Type B pancreatic cell (in vitro differentiated cells): ENCODE data around the gene U2SURP. TPM values are rescaled to one million over a fixed set of nuclear protein-coding genes. Genes with fewer than 3 reads are reported as not detected.

Source experiments
- DNase-seq: peaks from one replicate; pipeline ENCODE4 v3.0.0; 2021; ENCODE audit warnings: mixed read lengths; ENCODE audit not compliant: unreplicated experiment; ENCODE audit errors: extremely low spot score
- H3K27ac Mint-ChIP-seq: 2 replicates; pipeline ENCODE4 v1.8.0; 2021; ENCODE audit warnings: mild to moderate bottlenecking, mixed read lengths
- H3K27me3 Mint-ChIP-seq: 2 replicates; pipeline ENCODE4 v1.8.0; 2021; ENCODE audit warnings: mixed read lengths
- H3K36me3 Mint-ChIP-seq: 2 replicates; pipeline ENCODE4 v1.8.0; 2021; ENCODE audit warnings: mixed read lengths
- H3K4me1 Mint-ChIP-seq: one replicate; pipeline ENCODE4 v1.8.0; 2021; ENCODE audit warnings: mixed read lengths; ENCODE audit not compliant: unreplicated experiment
- H3K4me3 Mint-ChIP-seq: 2 replicates; pipeline ENCODE4 v1.8.0; 2021; ENCODE audit warnings: mild to moderate bottlenecking, mixed read lengths
- H3K9me3 Mint-ChIP-seq: 2 replicates; pipeline ENCODE4 v1.8.0; 2021; ENCODE audit warnings: mixed read lengths
- total RNA-seq: library from RNA; stranded (reverse); gene quantifications from 2 replicates; pipeline ENCODE4 v1.2.1, GENCODE V29; 2021; ENCODE audit warnings: low replicate concordance
- TF ChIP-seq, protein P1 (sequence below): fragments of 200-600 bp; sonication (generic); conservative IDR thresholded peaks from 2 replicates; pipeline ENCODE4 v1.5.0; 2021; ENCODE audit warnings: antibody characterized with exemption, mild to moderate bottlenecking

Gene U2SURP
- total RNA-seq, 1 donor from 2014 or later, result 129 TPM

DNA sequence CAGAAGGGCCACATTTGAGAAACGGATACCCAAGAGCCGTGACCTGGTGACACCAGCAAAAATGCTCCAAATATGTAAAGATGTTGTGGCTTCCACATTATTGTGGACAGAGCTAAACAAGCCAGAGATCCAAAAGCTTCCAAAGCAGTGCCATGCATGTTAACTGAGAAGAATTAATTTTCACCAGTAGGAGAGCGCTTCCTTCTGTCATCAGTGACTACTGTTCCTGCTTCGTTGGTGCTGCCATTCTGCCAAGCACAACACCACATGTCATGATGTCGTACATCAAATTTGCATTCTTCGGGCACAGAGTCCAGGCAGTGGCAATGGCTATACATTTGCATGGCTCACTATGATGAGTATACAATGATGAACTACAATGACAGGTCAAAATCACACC lies 99.1 kb downstream of the U2SURP start:
- no peak for DNase-seq
- Mint-ChIP-seq H3K27ac (no peak overlapping the region), H3K27me3 (peaks cover 7% of the 10 kb centered on the region), H3K36me3 (no peaks in the 10 kb centered on the region), H3K9me3 (peaks cover 9% of the 10 kb centered on the region), H3K4me3 (no peak overlapping the region), H3K4me1 (peaks cover 11% of the 10 kb centered on the region)
- TF ChIP-seq, protein P1, sequence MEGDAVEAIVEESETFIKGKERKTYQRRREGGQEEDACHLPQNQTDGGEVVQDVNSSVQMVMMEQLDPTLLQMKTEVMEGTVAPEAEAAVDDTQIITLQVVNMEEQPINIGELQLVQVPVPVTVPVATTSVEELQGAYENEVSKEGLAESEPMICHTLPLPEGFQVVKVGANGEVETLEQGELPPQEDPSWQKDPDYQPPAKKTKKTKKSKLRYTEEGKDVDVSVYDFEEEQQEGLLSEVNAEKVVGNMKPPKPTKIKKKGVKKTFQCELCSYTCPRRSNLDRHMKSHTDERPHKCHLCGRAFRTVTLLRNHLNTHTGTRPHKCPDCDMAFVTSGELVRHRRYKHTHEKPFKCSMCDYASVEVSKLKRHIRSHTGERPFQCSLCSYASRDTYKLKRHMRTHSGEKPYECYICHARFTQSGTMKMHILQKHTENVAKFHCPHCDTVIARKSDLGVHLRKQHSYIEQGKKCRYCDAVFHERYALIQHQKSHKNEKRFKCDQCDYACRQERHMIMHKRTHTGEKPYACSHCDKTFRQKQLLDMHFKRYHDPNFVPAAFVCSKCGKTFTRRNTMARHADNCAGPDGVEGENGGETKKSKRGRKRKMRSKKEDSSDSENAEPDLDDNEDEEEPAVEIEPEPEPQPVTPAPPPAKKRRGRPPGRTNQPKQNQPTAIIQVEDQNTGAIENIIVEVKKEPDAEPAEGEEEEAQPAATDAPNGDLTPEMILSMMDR, result no peak

- TF ChIP-seq, protein P1, result no peak
- no peak overlapping the region for H3K27ac Mint-ChIP-seq
Observed at GRCh38 chr3:143101792-143102381, 100.5 kb downstream of the U2SURP start.

GRCh38 chr3:143103652-143104051 lies 102.3 kb downstream of the U2SURP start:
- TF ChIP-seq, protein P1, result no peak
- Mint-ChIP-seq H3K27me3 (peaks cover 4% of the 10 kb centered on the region), H3K4me3 (no peak overlapping the region), H3K36me3 (no peaks in the 10 kb centered on the region), H3K9me3 (peaks cover 9% of the 10 kb centered on the region), H3K27ac (no peak overlapping the region), H3K4me1 (peaks cover 11% of the 10 kb centered on the region)
- DNase-seq, result no peak

More at GRCh38 chr3:143101792-143102381, 100.5 kb downstream of the U2SURP start:
- no peaks in the 10 kb centered on the region for H3K36me3 Mint-ChIP-seq
- DNase-seq, result no peak
- H3K4me3 Mint-ChIP-seq, result no peak overlapping the region
- peaks cover 9% of the 10 kb centered on the region for H3K9me3 Mint-ChIP-seq
- peaks cover 7% of the 10 kb centered on the region for H3K27me3 Mint-ChIP-seq
- peaks cover 11% of the 10 kb centered on the region for H3K4me1 Mint-ChIP-seq

GRCh38 chr3:143105170-143105569 lies 103.8 kb downstream of the U2SURP start:
- H3K4me1 Mint-ChIP-seq, result peaks cover 2% of the 10 kb centered on the region
- TF ChIP-seq, protein P1, result no peak
- no peaks in the 10 kb centered on the region for H3K27me3 Mint-ChIP-seq
- no peak overlapping the region for H3K27ac Mint-ChIP-seq
- peaks cover 9% of the 10 kb centered on the region for H3K9me3 Mint-ChIP-seq
- no peak overlapping the region for H3K4me3 Mint-ChIP-seq
- no peak for DNase-seq
- no peaks in the 10 kb centered on the region for H3K36me3 Mint-ChIP-seq

GRCh38 chr3:143109861-143110260 lies 108.5 kb downstream of the U2SURP start:
- no peaks in the 10 kb centered on the region for H3K36me3 Mint-ChIP-seq
- H3K4me1 Mint-ChIP-seq, result no peaks in the 10 kb centered on the region
- H3K9me3 Mint-ChIP-seq, result peaks cover 2% of the 10 kb centered on the region

More at GRCh38 chr3:143109861-143110260, 108.5 kb downstream of the U2SURP start:
- Mint-ChIP-seq H3K27ac (no peak overlapping the region), H3K27me3 (peaks cover 15% of the 10 kb centered on the region), H3K4me3 (no peak overlapping the region)
- TF ChIP-seq, protein P1, result no peak
- no peak for DNase-seq

Other genes with a start within 250 kb of the U2SURP start
- gene PCOLCE2, start 112.5 kb upstream of the U2SURP start, total RNA-seq, result 1.0 and 7.2 TPM in 2 replicates
- gene PAQR9, start 37.9 kb upstream of the U2SURP start, total RNA-seq, result 0.12 and 0.58 TPM in 2 replicates
- 1.8 and 17.5 TPM in 2 replicates for gene CHST2, start 118.2 kb downstream of the U2SURP start, total RNA-seq